Stimulated activated CD8-positive, alpha-beta memory T cell treated with anti-CD3 and anti-CD28 coated beads, Interleukin-15, amount 100 ng/mL, for 24 hours (primary cell): ENCODE data around the gene NUDT7.
A peak's percentile ranks its signal among the peaks of the same experiment; 100 is the strongest.

ENCODE experiments used
- DNase-seq: peaks from one replicate; pipeline ENCODE4 v3.0.0-alpha.2; 2020; ENCODE audit warnings: low read depth

NUDT7 gene

DNA sequence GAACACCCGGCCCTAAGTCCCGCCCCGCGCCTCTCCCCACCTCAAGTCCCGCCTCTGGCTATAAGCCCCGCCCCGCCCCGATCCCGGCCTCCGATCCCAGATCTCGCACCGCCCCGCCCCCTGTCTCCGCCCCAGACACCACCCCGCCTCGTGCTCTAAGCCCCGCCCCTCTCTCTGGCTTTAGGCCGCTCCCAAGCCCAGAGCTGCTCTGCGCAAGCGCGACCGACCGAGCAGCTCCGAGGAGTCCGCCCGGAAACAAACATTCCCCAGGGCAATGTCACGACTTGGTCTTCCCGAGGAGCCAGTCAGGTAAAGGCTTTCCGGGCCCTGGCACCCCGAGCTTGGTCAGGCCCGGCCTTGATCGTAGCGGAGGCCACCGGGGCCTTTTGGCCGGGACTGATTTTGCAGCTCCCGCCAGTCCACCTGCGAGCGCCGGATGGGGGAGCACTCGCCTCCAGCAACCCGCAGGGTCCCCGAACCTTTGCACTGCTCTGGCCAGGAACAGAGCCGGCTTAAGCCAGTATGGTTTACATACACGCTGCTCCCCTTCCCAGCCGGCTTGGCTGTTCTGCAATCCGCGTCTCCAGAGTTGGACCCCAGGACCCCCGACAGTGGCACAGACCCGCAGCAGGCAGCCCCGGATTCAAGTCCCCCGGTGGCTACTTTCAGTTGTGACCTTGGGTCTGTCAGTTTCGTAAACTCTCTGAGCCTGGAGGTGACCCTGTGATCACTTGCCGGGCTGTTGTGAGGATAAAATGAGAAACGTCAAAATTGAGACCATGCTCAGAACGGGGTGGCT, at the start of gene NUDT7:
Gene NUDT7, plus strand, starts transcription at position 206 of the 799 bp plus-strand sequence. Its CDS starts 69 bp downstream, at position 275.
- peak; percentile 95 for DNase-seq

GRCh38 chr16:77674888-77675287, 47.4 kb upstream of the NUDT7 start:
- DNase-seq = no peak

DNA sequence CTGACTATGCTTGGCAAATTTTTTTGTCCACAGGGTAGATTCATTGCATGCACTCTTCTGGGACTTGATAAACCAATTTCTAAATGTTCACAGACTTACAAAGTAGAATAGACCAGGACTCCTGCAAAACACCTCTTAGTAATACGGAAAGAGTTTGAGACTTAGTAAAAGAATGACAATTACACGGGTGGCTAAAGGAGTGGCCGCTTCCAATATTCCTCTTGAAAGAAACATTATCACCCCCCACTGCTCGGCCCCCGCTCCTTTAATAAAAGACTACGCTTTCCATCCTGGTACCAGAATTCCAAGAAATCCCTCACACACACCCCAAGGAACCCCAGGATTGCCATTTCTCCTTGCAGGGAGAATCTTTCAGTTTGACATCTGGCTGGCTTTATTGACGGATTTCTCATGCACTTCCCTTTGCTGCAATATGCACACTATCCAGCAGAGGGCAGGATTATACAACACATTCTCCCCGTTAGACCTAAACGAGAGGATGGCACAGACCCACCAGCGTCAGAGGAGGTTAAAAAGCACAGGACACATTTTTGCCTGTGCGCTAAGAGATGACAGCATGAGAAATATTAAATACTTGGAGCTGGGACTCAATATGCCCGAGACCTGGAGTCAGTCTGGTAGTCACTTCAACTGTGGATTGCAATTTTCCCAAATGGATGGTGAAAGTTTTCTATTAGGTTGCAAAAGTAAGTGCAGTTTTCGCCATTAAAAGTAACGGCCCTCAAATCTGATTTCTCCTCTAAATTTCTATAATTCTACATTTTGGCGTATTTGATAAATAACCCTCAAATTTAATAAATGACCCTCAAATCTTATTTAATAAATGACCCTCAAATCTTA, 46.6 kb upstream of the NUDT7 start:
- DNase-seq = peak; percentile 2

DNA sequence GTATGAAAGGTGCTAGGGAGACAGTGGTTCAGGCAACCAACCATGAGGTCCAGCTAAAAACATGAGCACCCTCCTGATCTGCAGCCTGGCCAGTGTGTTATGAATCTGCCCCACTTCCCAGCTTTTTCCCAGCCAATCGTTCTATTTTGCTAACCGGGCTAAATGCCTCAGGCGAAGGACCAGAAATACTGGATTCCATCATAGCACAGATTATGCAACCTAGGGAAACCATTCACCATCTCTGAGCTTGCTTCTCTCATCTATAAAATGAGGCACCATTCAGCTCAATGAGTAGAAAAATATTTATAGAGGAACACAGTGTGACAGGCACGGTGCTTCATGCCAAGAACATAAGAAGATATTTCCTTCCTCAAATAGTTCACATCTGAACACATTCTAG, 45.2 kb upstream of the NUDT7 start:
- DNase-seq = no peak

- no peak for DNase-seq
Observed at GRCh38 chr16:77679391-77679790, 42.9 kb upstream of the NUDT7 start.

- DNase-seq = no peak
Observed at GRCh38 chr16:77679901-77680300, 42.4 kb upstream of the NUDT7 start.

DNA sequence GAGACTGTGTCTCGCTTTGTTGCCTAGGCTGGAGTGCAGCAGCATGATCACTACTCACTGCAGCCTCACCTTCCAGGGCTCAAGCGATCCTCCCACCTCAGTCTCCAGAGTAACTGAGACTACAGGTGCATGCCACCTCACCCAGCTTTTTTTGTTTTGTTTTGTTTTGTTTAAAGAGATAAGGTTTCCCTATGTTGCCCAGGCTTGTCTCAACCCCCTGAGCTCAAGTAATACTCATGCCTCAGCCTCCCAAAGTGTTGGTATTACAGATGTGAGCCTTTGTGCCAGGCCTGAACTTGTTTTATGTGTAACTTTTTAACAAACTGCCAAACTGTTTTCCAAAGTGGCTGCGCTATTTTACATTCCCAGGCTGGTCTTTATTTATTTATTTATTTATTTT, 41.8 kb upstream of the NUDT7 start:
- DNase-seq = no peak

DNA sequence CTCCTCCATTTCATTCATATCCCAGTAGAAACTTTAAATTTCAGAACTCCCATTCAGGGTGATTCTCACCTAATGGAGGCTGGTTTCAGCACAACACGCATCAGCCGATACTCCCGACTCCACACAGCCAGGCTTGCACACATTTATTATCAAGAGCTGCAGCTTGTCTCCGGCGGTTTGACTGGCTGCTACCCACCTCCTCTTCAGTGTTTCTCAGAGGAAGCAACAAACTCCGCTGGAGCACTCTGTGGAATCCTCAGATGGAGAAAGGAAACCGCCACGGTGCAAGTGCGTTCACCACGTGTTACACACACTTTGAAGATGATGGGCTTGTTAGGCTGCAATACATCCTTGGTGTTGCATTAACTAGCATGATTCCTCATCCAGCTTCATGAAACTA, 39.7 kb upstream of the NUDT7 start:
- DNase-seq = no peak

DNA sequence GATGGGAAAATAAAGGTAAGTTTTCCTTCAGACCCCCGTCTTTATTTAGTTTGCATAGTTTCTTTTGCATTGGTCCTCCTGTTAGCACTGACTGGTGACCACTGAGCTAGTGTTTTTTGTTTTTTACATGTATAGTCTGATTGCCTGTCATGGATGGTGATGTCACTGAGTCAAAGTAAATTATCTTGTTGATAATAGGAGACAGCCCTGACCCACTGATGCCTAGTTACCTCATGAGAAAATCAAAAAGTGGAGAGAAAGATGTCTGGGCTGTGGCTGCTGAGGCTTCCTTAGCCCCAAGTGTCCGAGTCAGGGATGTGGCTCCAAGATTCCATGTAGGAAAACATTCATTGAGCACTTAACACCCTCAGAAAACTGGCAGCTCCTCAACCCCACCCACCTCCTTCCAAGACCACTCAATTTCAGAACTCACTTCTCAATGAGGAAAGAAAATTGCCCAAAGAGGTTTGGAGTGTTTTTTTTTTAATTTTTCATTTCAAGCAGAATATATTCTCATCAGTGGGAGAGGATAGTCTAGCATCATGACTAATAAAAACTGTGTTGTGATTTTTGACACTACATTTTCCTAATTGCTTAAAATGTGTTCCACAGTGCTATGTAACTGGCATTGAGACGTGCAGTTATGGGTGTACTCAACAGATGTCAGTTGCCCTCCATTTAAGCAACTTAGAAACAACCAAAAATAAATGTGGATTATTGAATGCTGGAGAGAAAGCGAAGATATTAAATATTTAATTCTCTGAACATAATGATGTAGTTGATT, 38.7 kb upstream of the NUDT7 start:
- no peak for DNase-seq

DNA sequence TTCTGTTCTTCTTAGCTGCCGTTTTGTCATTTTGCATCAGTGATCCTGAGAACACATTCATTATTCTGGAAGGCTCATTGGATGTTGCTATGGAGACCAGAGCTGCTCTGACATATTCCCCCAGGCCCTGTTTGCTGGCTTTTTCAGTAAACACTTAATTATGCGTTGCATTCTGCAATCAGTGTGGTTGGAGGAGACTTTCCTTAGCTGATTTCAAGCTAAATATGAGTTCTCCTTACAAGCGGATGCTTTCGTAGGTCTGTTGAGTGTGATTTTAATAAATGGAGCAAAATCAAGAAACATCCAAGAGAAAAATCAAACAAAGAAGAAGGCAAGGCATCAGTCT, 38.2 kb upstream of the NUDT7 start:
- DNase-seq = no peak

DNA sequence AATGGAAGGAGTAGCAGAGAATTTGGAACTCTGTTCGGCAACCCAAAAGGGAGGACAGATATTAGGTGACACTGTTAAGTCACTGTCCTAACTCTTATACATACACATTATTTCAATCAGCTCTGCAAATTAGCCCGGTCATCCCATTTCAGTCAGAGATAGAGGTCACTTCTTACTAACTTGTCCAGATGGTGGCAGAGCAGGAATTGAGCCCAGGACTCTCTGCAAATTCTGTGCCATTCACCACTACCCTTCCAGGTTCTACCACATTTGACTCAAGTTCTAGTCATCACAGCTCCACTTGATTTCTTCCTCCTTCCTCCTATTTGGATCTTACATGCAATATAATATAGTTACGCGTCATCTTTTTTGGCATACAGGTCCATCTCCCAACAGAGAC, 35.9 kb upstream of the NUDT7 start:
- no peak for DNase-seq

DNA sequence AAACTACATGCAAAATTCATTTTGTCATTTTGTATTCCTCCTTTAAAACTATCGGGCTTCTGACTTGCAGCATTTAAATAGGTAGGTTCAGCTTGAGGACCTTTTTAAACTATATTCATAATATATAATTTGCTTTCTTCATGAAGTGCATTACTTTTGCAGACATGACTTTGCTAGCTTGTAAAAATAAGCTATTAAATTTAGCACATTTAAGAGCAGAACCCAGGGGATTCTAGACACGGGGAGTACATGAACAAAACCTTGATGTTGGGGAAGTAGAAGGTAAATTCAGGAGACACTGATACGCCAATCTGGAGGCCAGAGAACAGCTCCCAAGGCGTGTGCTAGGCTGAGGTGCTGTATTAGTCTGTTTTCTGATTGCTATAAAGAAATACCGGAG, 32.3 kb upstream of the NUDT7 start:
- no peak for DNase-seq

DNA sequence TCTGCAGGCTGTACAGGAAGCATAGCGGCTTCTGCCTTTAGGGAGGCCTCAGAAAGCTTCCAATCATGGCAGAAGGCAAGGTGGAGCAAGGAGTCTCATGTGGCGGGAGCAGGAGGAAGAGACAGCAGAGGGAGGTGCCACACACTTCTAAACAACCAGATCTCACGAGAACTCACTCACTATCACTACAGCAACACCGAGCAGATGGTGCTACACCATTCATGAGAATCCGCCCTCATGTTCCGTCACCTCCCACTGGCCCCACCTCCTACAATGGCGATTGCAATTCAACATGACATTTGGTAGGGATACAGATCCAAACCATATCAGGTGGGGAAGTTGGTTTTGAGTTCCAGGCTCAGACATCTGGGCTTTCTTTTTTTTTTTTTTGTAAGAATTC, 31.9 kb upstream of the NUDT7 start:
- DNase-seq = no peak

- DNase-seq = no peak
Observed at GRCh38 chr16:77692612-77693011, 29.7 kb upstream of the NUDT7 start.

DNA sequence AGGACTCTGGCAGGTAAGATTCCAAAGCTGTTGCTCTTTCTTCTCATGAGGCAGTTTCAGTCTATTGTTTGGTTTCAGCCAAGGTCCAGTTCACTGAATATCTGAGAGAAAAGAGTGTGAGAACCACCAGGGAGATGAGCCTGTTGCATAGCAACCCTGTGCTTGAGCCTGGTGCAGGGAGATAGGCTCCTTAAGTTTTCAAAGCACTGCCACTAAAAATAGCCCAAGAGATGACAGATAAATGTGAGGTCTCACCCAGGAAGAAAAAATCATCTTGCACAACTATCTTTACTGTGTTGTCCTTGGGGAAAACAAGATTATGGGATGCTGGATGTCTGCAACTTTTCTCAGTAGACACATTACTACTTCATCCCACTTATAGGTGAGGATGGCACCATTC, 26.2 kb upstream of the NUDT7 start:
- DNase-seq = no peak

DNA sequence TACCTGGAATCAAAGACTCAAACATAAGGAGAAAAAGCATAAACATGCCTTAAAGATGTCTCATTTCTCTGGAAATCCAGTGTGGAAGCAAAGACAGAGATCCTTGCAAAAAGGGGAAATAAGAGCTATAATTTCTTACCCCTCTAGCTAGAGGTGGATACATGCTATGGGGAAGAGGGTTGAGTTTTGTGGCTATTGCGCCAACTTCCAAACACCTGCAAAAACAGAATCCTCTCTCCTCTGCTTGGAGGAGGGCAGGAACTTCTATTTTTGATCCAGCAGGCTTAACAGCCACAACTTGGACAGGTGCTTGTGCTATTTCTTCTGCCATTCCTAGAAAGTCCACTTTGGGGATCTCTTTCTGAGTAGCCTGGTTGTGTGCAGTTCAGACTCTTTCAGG, 21.5 kb upstream of the NUDT7 start:
- DNase-seq = no peak

GRCh38 chr16:77705351-77705750, 17.0 kb upstream of the NUDT7 start:
- no peak for DNase-seq

GRCh38 chr16:77711179-77711578, 11.1 kb upstream of the NUDT7 start:
- DNase-seq = no peak

DNA sequence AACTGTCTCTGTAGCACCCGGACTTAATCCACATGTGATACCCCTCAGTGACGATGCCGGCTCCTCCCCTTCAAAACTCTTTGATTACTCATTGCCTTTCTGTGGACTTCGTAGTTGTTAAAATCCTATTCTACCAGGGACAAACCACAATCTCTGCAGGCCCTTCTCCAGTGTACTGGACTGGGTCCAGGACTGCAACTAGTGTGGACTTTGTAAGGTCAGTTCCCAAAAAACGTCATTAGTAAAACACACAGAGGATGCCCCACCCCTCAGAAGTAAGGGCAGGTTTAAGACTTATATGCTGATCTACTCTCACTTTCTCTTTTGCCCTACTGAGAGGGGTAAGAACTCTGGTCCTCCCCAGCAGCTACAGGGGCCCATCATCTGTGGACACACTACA, 10.5 kb upstream of the NUDT7 start:
- no peak for DNase-seq

DNA sequence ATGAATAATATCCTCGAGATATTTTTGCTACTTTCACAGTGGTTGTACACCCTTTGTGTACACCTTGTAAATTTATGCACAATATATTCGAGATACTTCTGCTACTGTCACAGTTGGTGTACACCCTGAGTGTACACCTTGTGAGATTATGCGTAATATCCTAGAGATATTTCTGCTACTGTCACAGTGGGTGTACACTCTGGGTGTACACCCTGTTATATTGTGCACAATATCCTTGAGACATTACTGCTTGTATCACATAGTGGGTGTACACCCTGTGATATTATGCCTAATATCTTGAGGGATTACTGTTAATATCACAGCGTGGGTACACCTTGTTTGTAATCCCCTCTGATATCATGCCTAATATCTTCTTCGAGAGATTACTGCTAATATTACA, 7.2 kb upstream of the NUDT7 start:
- DNase-seq = no peak

GRCh38 chr16:77721752-77722308, 484 bp upstream of the NUDT7 start:
- no peak for DNase-seq

DNA sequence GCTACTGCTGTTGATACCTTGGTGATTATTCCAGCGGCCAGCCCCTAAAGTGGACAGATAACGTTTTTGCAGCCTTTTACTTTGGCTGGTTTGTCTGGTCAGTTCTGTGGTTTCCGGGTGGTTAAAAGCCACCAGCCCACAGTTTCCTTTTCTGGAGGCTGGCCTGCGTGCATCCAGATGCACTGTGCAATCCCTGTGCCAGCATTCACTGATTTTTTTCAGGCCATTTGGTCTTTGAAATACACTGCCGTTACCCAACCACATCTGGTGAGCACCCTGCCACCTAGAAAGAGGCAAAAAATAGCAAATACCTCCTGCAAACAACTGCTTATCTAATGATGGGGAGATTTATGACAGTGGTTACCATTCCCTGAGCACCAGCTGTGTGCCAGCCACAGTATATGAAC, 797 bp downstream of the NUDT7 start:
- DNase-seq = no peak
